IMR-90 (cell line): Measurements from ENCODE around the gene MYADML2. TPM values are rescaled to one million over a fixed set of nuclear protein-coding genes. Genes with fewer than 3 reads are reported as not detected.

ENCODE experiments used
- BHLHE40 ChIP-seq: fragments of 150-350 bp; IDR thresholded peaks from 2 replicates; pipeline ENCODE4 v1.6.1; 2016; ENCODE audit warnings: mild to moderate bottlenecking, low read depth, low read length
- FOS ChIP-seq: fragments of 150-350 bp; IDR thresholded peaks from 2 replicates; pipeline ENCODE4 v1.6.1; 2016; ENCODE audit warnings: low read depth, low read length
- MAFK ChIP-seq: IDR thresholded peaks from 2 replicates; pipeline ENCODE4 v1.6.1; 2012; ENCODE audit warnings: low read depth, low read length, improper control_type of control experiment
- MAZ ChIP-seq: IDR thresholded peaks from 2 replicates; pipeline ENCODE4 v1.6.1; 2012; ENCODE audit warnings: low read depth, mild to moderate bottlenecking, low read length, improper control_type of control experiment, moderate library complexity, borderline replicate concordance
- NFE2L2 ChIP-seq: fragments of 150-350 bp; IDR thresholded peaks from 2 replicates; pipeline ENCODE4 v1.6.1; 2016; ENCODE audit warnings: low read depth, mild to moderate bottlenecking, low read length
- POLR2A ChIP-seq: IDR thresholded peaks from 2 replicates; pipeline ENCODE4 v1.6.1; 2012; ENCODE audit warnings: mild to moderate bottlenecking, low read depth, low read length
- polyA plus RNA-seq, 3 experiments: library from polyadenylated mRNA; depleted of rRNA; stranded (reverse); fragments of >200 nt; gene quantifications; 2 replicates each; pipeline ENCODE4 v1.2.3, GENCODE V29; 2012; ENCODE audit warnings: low replicate concordance in 1 of 3
- total RNA-seq: library from RNA; depleted of rRNA; stranded (reverse); fragments of >200 nt; gene quantifications from 2 replicates; pipeline ENCODE4 v1.2.3, GENCODE V29; 2012
- TF ChIP-seq, protein P1 (sequence below): conservative IDR thresholded peaks from 2 replicates; pipeline ENCODE4 v1.5.1; 2012; ENCODE audit warnings: mild to moderate bottlenecking, low read depth, low read length, improper control_type of control experiment

Gene MYADML2
- total and polyA plus RNA-seq, 2 of the 4 experiments (the other 2 are of a cell fraction) = not detected

DNA sequence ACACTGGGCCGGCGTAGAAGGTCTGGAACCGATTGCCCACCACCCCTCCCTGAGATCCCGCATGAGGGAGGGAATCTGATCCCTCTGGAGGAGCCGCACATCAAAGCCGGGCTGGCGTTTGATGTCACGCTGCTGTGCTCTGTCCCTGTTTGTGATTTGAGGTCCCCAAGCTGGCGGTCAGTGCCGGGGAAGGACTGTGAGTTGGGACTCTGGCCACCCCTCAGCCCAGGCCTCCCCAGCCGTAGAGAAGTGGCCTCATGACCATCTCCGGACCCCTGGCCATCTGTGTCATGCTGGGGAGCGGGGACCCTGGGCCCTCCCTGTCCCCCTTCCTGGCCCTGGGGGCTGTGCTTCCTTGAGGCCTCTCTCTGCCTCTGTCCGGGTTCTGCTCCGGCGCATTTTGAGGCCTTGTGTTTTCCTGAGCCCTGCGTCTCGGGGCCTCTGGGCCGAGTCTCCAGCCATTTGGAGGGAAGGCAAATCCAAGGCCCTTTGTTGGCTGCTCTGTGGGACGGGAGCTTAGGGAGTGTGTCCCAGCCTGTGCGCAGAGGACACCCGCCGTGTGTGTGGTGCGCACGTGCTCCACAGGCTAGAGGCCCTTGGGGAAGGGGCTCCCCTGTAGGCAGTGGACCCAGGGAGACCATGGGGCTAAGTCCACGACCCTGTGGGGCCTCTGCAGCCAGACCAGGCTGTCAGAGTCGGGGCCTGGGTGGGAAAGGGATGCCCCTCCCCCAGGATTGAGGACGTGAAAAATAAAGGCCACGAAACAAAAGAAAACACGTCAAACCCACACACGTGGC, 45.5 kb upstream of the MYADML2 start (continued):
- TF ChIP-seq, protein P1, sequence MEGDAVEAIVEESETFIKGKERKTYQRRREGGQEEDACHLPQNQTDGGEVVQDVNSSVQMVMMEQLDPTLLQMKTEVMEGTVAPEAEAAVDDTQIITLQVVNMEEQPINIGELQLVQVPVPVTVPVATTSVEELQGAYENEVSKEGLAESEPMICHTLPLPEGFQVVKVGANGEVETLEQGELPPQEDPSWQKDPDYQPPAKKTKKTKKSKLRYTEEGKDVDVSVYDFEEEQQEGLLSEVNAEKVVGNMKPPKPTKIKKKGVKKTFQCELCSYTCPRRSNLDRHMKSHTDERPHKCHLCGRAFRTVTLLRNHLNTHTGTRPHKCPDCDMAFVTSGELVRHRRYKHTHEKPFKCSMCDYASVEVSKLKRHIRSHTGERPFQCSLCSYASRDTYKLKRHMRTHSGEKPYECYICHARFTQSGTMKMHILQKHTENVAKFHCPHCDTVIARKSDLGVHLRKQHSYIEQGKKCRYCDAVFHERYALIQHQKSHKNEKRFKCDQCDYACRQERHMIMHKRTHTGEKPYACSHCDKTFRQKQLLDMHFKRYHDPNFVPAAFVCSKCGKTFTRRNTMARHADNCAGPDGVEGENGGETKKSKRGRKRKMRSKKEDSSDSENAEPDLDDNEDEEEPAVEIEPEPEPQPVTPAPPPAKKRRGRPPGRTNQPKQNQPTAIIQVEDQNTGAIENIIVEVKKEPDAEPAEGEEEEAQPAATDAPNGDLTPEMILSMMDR = no peak
- no peak for TF ChIP-seq MAZ
- TF ChIP-seq BHLHE40 = no peak
- TF ChIP-seq NFE2L2 = no peak
- TF ChIP-seq MAFK = no peak
- TF ChIP-seq FOS = no peak
- no peak for TF ChIP-seq POLR2A
